T-helper 2 cell treated with Interferon-gamma antibody and Interleukin-4, amounts not matched to agents 5 μg/mL and 100 μg/mL, for 36 hours (primary cell): Measurements from ENCODE around the gene MKKS.

Experiments
- DNase-seq: peaks from one replicate; pipeline ENCODE4 v3.0.0; 2021; ENCODE audit warnings: low spot score
- H3K27ac Mint-ChIP-seq: one replicate; pipeline ENCODE4 v1.8.0; 2021; ENCODE audit warnings: mild to moderate bottlenecking, mixed read lengths
- H3K27me3 Mint-ChIP-seq: one replicate; pipeline ENCODE4 v1.8.0; 2021; ENCODE audit warnings: low read depth, mixed read lengths
- H3K36me3 Mint-ChIP-seq: one replicate; pipeline ENCODE4 v1.8.0; 2021; ENCODE audit warnings: low read depth, mixed read lengths
- H3K4me1 Mint-ChIP-seq: one replicate; pipeline ENCODE4 v1.8.0; 2021; ENCODE audit warnings: low read depth, mixed read lengths
- H3K4me3 Mint-ChIP-seq: one replicate; pipeline ENCODE4 v1.8.0; 2022; ENCODE audit warnings: mild to moderate bottlenecking, moderate library complexity, mixed read lengths
- H3K9me3 Mint-ChIP-seq: one replicate; pipeline ENCODE4 v1.8.0; 2021; ENCODE audit warnings: mixed read lengths

MKKS gene

GRCh38 chr20:10360878-10361277 lies 73.1 kb downstream of the MKKS start:
- H3K4me1 Mint-ChIP-seq: peaks cover 2% of the 10 kb centered on the region
- H3K27ac Mint-ChIP-seq: no peak overlapping the region
- H3K36me3 Mint-ChIP-seq: peaks cover 2% of the 10 kb centered on the region
- no peaks in the 10 kb centered on the region for H3K9me3 Mint-ChIP-seq
- H3K4me3 Mint-ChIP-seq: no peak overlapping the region
- no peak for DNase-seq
- peaks cover 6% of the 10 kb centered on the region for H3K27me3 Mint-ChIP-seq

DNA sequence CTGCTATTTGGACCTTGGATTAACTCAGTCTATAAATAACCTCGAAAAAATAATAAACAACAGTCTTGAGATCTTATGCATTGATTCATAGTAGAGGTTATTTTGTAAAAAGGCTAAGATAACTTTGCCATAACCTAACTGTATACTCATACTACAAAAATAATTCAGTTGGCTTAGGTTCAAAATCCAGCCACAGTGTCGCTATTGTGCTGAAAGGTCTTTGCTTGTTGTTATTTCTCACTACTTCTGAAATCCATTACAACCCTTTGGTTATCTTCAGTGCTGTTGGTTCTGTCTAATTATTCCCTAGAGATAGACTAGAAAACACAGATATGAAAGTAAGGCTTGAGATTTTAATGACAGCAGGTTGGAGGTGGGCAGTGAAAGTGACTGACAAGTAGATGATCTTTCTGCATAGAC lies 74.4 kb downstream of the MKKS start:
- H3K9me3 Mint-ChIP-seq: no peaks in the 10 kb centered on the region
- peaks cover 2% of the 10 kb centered on the region for H3K36me3 Mint-ChIP-seq
- H3K27me3 Mint-ChIP-seq: peaks cover 3% of the 10 kb centered on the region
- peaks cover 2% of the 10 kb centered on the region for H3K4me1 Mint-ChIP-seq
- no peak overlapping the region for H3K27ac Mint-ChIP-seq
- no peak for DNase-seq
- no peak overlapping the region for H3K4me3 Mint-ChIP-seq

DNA sequence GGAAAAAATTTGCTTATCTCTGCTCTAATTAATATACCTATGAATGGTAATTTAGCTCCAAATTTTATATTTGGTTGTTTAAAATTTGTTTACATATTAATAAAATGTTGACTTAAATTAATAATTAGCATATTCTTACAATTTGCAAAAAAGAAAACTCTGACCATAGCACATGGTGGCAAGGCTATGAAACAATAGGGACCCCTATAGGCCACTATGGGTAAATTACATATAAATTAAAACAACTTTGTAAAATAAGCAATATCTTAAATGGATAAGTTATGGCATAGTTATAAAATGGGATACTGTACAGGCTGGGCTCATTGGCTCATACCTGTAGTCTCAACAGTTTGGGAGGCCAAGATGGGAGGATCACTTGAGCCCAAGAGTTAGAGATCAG lies 76.0 kb downstream of the MKKS start:
- no peak overlapping the region for H3K27ac Mint-ChIP-seq
- no peaks in the 10 kb centered on the region for H3K9me3 Mint-ChIP-seq
- peaks cover 3% of the 10 kb centered on the region for H3K27me3 Mint-ChIP-seq
- no peak overlapping the region for H3K4me3 Mint-ChIP-seq
- H3K36me3 Mint-ChIP-seq: peaks cover 2% of the 10 kb centered on the region
- peaks cover 6% of the 10 kb centered on the region for H3K4me1 Mint-ChIP-seq
- no peak for DNase-seq

- H3K27me3 Mint-ChIP-seq: peaks cover 3% of the 10 kb centered on the region
- no peak overlapping the region for H3K4me3 Mint-ChIP-seq
- peaks cover 9% of the 10 kb centered on the region for H3K4me1 Mint-ChIP-seq
- no peak for DNase-seq
- H3K27ac Mint-ChIP-seq: no peak overlapping the region
- H3K36me3 Mint-ChIP-seq: peaks cover 2% of the 10 kb centered on the region
- no peaks in the 10 kb centered on the region for H3K9me3 Mint-ChIP-seq
Measured at GRCh38 chr20:10357061-10357708, 76.8 kb downstream of the MKKS start.

- peaks cover 3% of the 10 kb centered on the region for H3K27me3 Mint-ChIP-seq
- H3K27ac Mint-ChIP-seq: no peak overlapping the region
- DNase-seq: no peak
Measured at GRCh38 chr20:10356628-10357027, 77.4 kb downstream of the MKKS start.

GRCh38 chr20:10352934-10353824 lies 80.8 kb downstream of the MKKS start:
- Mint-ChIP-seq H3K27me3 (no peaks in the 10 kb centered on the region), H3K4me1 (peaks cover 21% of the 10 kb centered on the region), H3K9me3 (no peaks in the 10 kb centered on the region), H3K27ac (no peak overlapping the region), H3K36me3 (peaks cover 4% of the 10 kb centered on the region), H3K4me3 (no peak overlapping the region)
- DNase-seq: no peak

More at GRCh38 chr20:10356628-10357027, 77.4 kb downstream of the MKKS start:
- H3K4me1 Mint-ChIP-seq: peaks cover 11% of the 10 kb centered on the region
- H3K4me3 Mint-ChIP-seq: no peak overlapping the region
- H3K9me3 Mint-ChIP-seq: no peaks in the 10 kb centered on the region
- H3K36me3 Mint-ChIP-seq: peaks cover 2% of the 10 kb centered on the region
